Common myeloid progenitor, CD34-positive (primary cell): ENCODE measurements around the gene CNTN4.

Experiments used
- CTCF ChIA-PET: fragments of 350-600 bp; sonication (Branson Sonifier 250); formaldehyde crosslinking; loops from one replicate; lab custom pipeline; 2021; ENCODE audit warnings: antibody characterized with exemption; lab: Charles Lee
- POLR2A ChIA-PET: fragments of 350-600 bp; sonication (Branson Sonifier 250); formaldehyde crosslinking; loops from one replicate; lab custom pipeline; 2021; ENCODE audit warnings: antibody characterized with exemption; lab: Charles Lee
- DNase-seq, 3 donors: peaks; one replicate each; pipeline versions ENCODE4 v3.0.0 to v3.0.0-alpha.2; 2013
- H3K27ac ChIP-seq, 2 experiments: 1 replicate in 1 of 2; 2 replicates in 1 of 2; pipeline ENCODE4 v1.7.0; 2013; ENCODE audit warnings: inconsistent platforms in 2 of 2, low read length in 2 of 2, mild to moderate bottlenecking in 2 of 2, low read depth in 1 of 2, moderate library complexity in 1 of 2; ENCODE audit not compliant: severe bottlenecking in 2 of 2, insufficient read depth in 1 of 2, poor library complexity in 1 of 2
- H3K27me3 ChIP-seq, 5 experiments: replicated peaks in 2 of 5; 1 replicate in 3 of 5; 2 replicates in 2 of 5; pipeline versions ENCODE4 v1.6.1 to v1.7.0; 2013; ENCODE audit warnings: low read length in 4 of 5, mild to moderate bottlenecking in 2 of 5, moderate library complexity in 2 of 5, inconsistent platforms in 1 of 5; ENCODE audit not compliant: insufficient read depth in 5 of 5, control insufficient read depth in 4 of 5
- H3K36me3 ChIP-seq, 4 experiments: 1 replicate in 2 of 4; 2 replicates in 2 of 4; pipeline versions ENCODE4 v1.6.1 to v1.7.0; 2013; ENCODE audit warnings: low read length in 3 of 4, control low read depth in 1 of 4, mild to moderate bottlenecking in 1 of 4; ENCODE audit not compliant: control insufficient read depth in 4 of 4, insufficient read depth in 4 of 4
- H3K4me1 ChIP-seq, 4 experiments: 1 replicate in 3 of 4; 2 replicates in 1 of 4; pipeline versions ENCODE4 v1.6.1 to v1.7.1; 2013; ENCODE audit warnings: low read length in 3 of 4, mild to moderate bottlenecking in 3 of 4, control low read depth in 1 of 4, inconsistent platforms in 1 of 4, moderate library complexity in 1 of 4; ENCODE audit not compliant: control insufficient read depth in 4 of 4, insufficient read depth in 4 of 4; ENCODE audit errors: control extremely low read depth in 1 of 4
- H3K4me3 ChIP-seq, 7 experiments: 1 replicate in 4 of 7; 2 replicates in 3 of 7; pipeline versions ENCODE4 v1.5.1 to v1.7.0; 2013; ENCODE audit warnings: mild to moderate bottlenecking in 7 of 7, low read length in 6 of 7, moderate library complexity in 6 of 7, inconsistent platforms in 2 of 7, low read depth in 2 of 7, control low read depth in 1 of 7; ENCODE audit not compliant: insufficient read depth in 4 of 7, control insufficient read depth in 1 of 7; ENCODE audit errors: extremely low read depth in 1 of 7
- H3K9me3 ChIP-seq, 5 experiments: 1 replicate in 4 of 5; 2 replicates in 1 of 5; pipeline versions ENCODE4 v1.6.1 to v1.7.1; 2013; ENCODE audit warnings: low read length in 4 of 5, mild to moderate bottlenecking in 2 of 5, inconsistent platforms in 1 of 5, low read depth in 1 of 5, moderate library complexity in 1 of 5; ENCODE audit not compliant: control insufficient read depth in 4 of 5, insufficient read depth in 2 of 5; ENCODE audit errors: control extremely low read depth in 1 of 5
- WGBS: methylation state at CpG from one replicate; pipeline ENCODE4 v1.1.5; 2013; ENCODE audit not compliant: insufficient coverage; 5-methylcytosine and 5-hydroxymethylcytosine counted together

CNTN4 gene

DNA sequence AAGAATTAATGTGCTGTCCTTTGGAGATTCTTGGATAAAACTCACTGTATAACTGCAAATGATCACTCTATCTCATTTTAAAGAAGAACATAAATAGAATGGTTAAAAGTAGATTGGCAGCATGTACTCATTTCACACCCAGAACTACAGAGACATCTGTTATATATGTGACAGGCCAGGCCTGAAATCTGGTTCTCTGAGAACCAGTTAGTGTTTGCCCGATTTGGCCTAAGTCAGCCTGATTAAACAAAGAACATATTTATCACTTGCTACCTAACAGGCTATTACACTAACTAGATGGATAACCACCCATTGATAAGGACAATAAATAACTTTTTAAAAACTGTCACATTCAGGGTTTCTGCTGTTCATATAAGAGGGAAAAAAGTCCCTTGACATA, 460.1 kb downstream of the CNTN4 start:
- no peak for DNase-seq
- Histone ChIP-seq H3K4me1 (no peaks in the 10 kb centered on the region), H3K27ac (no peak overlapping the region), H3K27me3 (no peaks in the 10 kb centered on the region), H3K9me3 (no peaks in the 10 kb centered on the region), H3K36me3 (no peaks in the 10 kb centered on the region), H3K4me3 (no peak overlapping the region)
- 83% methylated on average over 1 of the region's 1 CpG for WGBS
- POLR2A ChIA-PET: no interaction called here
- CTCF ChIA-PET: no interaction called here

GRCh38 chr3:2567451-2567850, 468.8 kb downstream of the CNTN4 start:
- Histone ChIP-seq H3K9me3 (no peaks in the 10 kb centered on the region), H3K27me3 (no peaks in the 10 kb centered on the region), H3K4me1 (no peaks in the 10 kb centered on the region), H3K4me3 (no peak overlapping the region), H3K36me3 (no peaks in the 10 kb centered on the region), H3K27ac (no peak overlapping the region)
- WGBS: 100% methylated on average over 2 of the region's 3 CpGs
- ChIA-PET CTCF (interaction anchor here (0.5 kb wide), 1 partner anchor 1635 kb away, joined by 3 read pairs; no protein-coding TSS in a partner anchor), POLR2A (no interaction called here)
- DNase-seq: no peak

DNA sequence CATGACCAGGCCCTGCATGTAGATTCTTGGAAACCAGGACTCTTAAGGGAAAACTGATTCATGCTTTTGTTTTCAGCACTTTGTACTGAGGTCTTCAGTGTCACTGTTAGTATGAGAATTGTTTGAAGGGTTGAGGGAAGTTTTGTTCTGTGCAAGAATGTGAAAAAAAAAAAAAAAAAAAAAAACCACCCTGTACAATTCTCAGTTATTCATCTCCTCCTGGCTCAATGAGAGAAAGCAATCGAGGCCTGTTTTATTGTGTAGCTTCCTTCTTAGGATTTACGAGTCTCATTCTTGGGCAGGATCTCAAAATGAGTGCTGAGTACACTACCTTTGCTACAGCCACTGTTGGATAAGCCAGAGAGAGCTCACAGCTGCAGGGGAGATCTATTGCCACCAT, 469.5 kb downstream of the CNTN4 start:
- H3K4me1 ChIP-seq: no peaks in the 10 kb centered on the region
- H3K4me3 ChIP-seq: no peak overlapping the region
- H3K27ac ChIP-seq: no peak overlapping the region
- CTCF ChIA-PET: interaction anchor here (1.7 kb wide), 1 partner anchor 10 kb away, joined by 5 read pairs; no protein-coding TSS in a partner anchor
- no peak for DNase-seq
- no peaks in the 10 kb centered on the region for H3K36me3 ChIP-seq
- no peaks in the 10 kb centered on the region for H3K9me3 ChIP-seq
- POLR2A ChIA-PET: no interaction called here
- WGBS: 85% methylated on average over 2 of the region's 2 CpGs
- H3K27me3 ChIP-seq: no peaks in the 10 kb centered on the region

DNA sequence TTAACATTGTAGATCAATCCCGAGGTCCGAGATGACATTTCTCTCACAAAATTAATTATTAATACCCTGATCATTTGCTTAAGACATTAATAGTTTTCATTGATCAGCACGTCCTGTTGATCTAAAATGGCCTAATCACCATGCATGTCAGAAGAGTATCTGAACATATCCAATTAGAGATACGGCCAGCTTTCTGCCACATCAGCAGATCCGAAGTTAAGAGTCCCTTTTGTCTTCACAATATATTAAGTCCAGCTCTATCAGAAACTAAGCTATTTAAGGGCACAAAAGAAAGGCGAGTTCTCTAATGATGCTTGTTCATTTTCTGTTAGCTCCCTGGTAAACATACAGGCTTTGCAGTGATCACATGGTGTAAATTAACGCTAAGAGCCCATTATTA, 470.3 kb downstream of the CNTN4 start:
- no peak for DNase-seq
- CTCF ChIA-PET: interaction anchor here (1.7 kb wide), 1 partner anchor 9 kb away, joined by 5 read pairs; no protein-coding TSS in a partner anchor
- Histone ChIP-seq H3K27ac (no peak overlapping the region), H3K9me3 (no peaks in the 10 kb centered on the region), H3K36me3 (no peaks in the 10 kb centered on the region), H3K4me3 (no peak overlapping the region), H3K27me3 (no peaks in the 10 kb centered on the region), H3K4me1 (no peaks in the 10 kb centered on the region)
- POLR2A ChIA-PET: no interaction called here
- 95% methylated on average over 6 of the region's 7 CpGs for WGBS

GRCh38 chr3:2577571-2577970, 478.9 kb downstream of the CNTN4 start:
- H3K9me3 ChIP-seq: no peaks in the 10 kb centered on the region
- WGBS: 97% methylated on average over 4 of the region's 4 CpGs
- no peak overlapping the region for H3K27ac ChIP-seq
- no peaks in the 10 kb centered on the region for H3K36me3 ChIP-seq
- no peaks in the 10 kb centered on the region for H3K4me1 ChIP-seq
- H3K27me3 ChIP-seq: no peaks in the 10 kb centered on the region
- DNase-seq: no peak
- H3K4me3 ChIP-seq: no peak overlapping the region
- ChIA-PET CTCF (interaction anchor here (1.5 kb wide), 1 partner anchor 9 kb away, joined by 5 read pairs; no protein-coding TSS in a partner anchor), POLR2A (no interaction called here)

DNA sequence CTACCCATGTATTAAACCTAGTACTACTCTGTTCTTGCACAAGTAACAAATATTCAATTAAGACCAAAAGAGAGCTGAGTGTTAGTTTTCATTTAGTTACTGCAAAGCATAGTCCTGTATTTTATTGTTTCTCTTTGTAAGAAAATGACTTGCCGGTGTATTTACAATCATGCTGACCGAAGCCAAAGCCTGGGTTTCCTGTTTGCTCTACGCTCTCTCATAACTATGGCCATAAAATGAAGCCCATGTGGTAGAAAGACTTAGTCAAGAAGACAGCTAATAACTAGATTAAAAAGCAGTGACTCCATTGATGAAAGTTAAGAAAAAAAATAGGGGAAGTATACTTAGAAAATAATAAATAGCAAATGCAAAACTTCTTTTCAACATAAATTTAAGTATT, 479.9 kb downstream of the CNTN4 start:
- ChIA-PET CTCF (interaction anchor here (1.5 kb wide), 1 partner anchor 10 kb away, joined by 5 read pairs; no protein-coding TSS in a partner anchor), POLR2A (no interaction called here)
- no peaks in the 10 kb centered on the region for H3K9me3 ChIP-seq
- H3K27ac ChIP-seq: no peak overlapping the region
- no peak overlapping the region for H3K4me3 ChIP-seq
- H3K4me1 ChIP-seq: no peaks in the 10 kb centered on the region
- WGBS: 0% methylated on average over 1 of the region's 3 CpGs
- no peaks in the 10 kb centered on the region for H3K36me3 ChIP-seq
- DNase-seq: no peak
- no peaks in the 10 kb centered on the region for H3K27me3 ChIP-seq

GRCh38 chr3:2579206-2579605, 480.5 kb downstream of the CNTN4 start:
- POLR2A ChIA-PET: no interaction called here
- WGBS: 97% methylated on average over 2 of the region's 4 CpGs
- Histone ChIP-seq H3K4me3 (no peak overlapping the region), H3K27me3 (no peaks in the 10 kb centered on the region), H3K27ac (no peak overlapping the region), H3K4me1 (no peaks in the 10 kb centered on the region), H3K9me3 (no peaks in the 10 kb centered on the region), H3K36me3 (no peaks in the 10 kb centered on the region)
- CTCF ChIA-PET: no interaction called here
- no peak for DNase-seq
